Measurements from ENCODE around the gene COPS2.
"Not testable (repeated sequence)": the region's sequence is repeated elsewhere in the genome, so short reads cannot be mapped to it uniquely, and the experiment has no call there.

COPS2 gene

GRCh38 chr15:49101536-49101935, 53.9 kb downstream of the COPS2 start:
- DNase-seq, result no peak

- no peak for DNase-seq
These were observed 59.2 kb downstream of the COPS2 start for GRCh38 chr15:49096090-49096750.

- no peak for DNase-seq
These were observed 60.5 kb downstream of the COPS2 start for GRCh38 chr15:49094923-49095322.

- DNase-seq, result peak; percentile 63
These were observed 61.9 kb downstream of the COPS2 start for GRCh38 chr15:49093252-49094105.

GRCh38 chr15:49088996-49089395, 66.4 kb downstream of the COPS2 start:
- no peak for DNase-seq

- no peak for DNase-seq
These were observed 69.5 kb downstream of the COPS2 start for GRCh38 chr15:49085696-49086459.

GRCh38 chr15:49084285-49084570, 71.2 kb downstream of the COPS2 start:
- DNase-seq, result no peak

GRCh38 chr15:49083401-49084284, 71.8 kb downstream of the COPS2 start:
- no peak for DNase-seq

- no peak for DNase-seq
These were observed 72.4 kb downstream of the COPS2 start for GRCh38 chr15:49082960-49083359.

GRCh38 chr15:49079340-49080039, 75.9 kb downstream of the COPS2 start:
- DNase-seq, result no peak

GRCh38 chr15:49075881-49076280, 79.5 kb downstream of the COPS2 start:
- DNase-seq, result no peak

GRCh38 chr15:49074589-49075287, 80.7 kb downstream of the COPS2 start:
- DNase-seq, result not testable (repeated sequence)
